Left cardiac atrium (tissue), 4 donors: ENCODE data around the gene HLA-B. TPM values are rescaled to one million over a fixed set of nuclear protein-coding genes. Genes with fewer than 3 reads are reported as not detected.

Source experiments
- ATAC-seq, 2 donors: fragments of 200-7000 bp; cut with Tn5 transposase; one replicate each; pipeline ENCODE4 v1.9.1; 2020; ENCODE audit warnings: mild to moderate bottlenecking in 2 of 2, moderate library complexity in 2 of 2
- DNase-seq: peaks from one replicate; pipeline ENCODE4 v3.0.0-alpha.2; 2020
- intact Hi-C, 2 donors: fragments of 100-400 bp; cut with DNase I; formaldehyde crosslinking; loops; one replicate each; pipeline versions ENCODE4 v1.14.1 to v1.15.1; 2022 to 2023
- total RNA-seq, 2 donors: library from RNA; stranded (reverse); fragmentation: NEBNext Ultra II Directional; extraction: Animal tissue kit (Norgen Biotek cat#: 25700); gene quantifications; one replicate each; pipeline ENCODE4 v1.2.1, GENCODE V29; 2021
- donor health status: DM: no; HTN: yes; CAD: no.
- donor health status: DM: no; HTN: yes; CAD: no; lungs with severe emphysema.
- donor health status: DM: yes; HTN: yes; CAD: no.
- donor health status: Dilated cardiomyopathy.

HLA-B gene
- total RNA-seq, 2 donors from 2014 or later, result 609 to 632 TPM

DNA sequence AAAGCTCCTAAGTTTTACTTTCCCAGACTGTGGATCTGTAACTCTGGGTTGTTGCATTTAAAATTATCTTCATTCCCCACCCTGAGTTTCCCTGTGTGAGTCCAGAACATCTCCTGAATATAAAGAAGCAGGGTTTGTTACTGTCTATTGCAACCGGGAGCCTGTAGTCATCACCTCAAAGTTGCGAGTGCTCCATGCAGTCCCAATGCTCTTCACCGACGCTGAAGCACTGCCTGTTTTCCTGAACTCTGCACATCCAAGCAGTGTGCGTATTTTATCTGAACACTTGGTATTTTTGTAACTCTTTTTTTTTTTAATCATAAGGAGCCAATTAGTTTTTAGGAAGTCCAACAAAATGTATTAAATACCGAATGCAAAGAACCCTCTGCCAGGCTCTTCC lies 907 bp upstream of the HLA-B start:
- DNase-seq (no peak), ATAC-seq (no peak)
- intact Hi-C loops, result no loop called here

DNA sequence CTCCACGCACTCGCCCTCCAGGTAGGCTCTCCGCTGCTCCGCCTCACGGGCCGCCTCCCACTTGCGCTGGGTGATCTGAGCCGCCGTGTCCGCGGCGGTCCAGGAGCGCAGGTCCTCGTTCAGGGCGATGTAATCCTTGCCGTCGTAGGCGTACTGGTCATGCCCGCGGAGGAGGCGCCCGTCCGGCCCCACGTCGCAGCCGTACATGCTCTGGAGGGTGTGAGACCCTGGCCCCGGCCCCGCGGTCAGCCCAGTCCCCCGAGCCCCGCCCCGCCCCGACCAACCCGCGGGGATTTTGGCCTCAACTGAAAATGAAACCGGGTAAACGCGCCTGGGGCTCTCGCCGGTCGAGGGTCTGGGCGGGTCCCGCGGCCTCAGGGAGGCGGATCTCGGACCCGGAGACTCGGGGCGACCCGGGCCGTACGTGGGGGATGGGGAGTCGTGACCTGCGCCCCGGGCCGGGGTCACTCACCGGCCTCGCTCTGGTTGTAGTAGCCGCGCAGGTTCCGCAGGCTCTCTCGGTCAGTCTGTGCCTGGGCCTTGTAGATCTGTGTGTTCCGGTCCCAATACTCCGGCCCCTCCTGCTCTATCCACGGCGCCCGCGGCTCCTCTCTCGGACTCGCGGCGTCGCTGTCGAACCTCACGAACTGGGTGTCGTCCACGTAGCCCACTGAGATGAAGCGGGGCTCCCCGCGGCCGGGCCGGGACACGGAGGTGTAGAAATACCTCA lies 598 bp downstream of the HLA-B start:
- intact Hi-C loops, result no loop called here
- ATAC-seq, result peak; percentile 62 to 64
- peak; percentile 52 for DNase-seq

DNA sequence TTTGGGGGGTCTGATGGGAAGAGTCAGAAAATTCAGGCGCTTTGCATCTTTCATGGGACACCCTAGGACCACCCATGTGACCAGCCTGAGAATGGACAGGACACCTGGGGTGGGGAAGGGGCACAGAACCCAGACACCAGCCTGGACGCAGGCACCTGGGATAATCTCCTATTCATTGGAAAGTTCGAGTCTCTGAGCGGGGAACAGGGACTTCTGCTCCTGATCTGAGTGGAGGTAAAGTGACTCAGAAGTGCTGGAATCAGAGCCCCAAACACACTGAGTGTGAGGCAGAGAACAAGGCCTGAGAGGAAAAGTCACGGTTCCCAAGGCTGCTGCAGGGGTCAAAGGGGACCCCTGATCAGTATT lies 1.4 kb downstream of the HLA-B start:
- DNase-seq (no peak), ATAC-seq (no peak)
- intact Hi-C loops, result no loop called here

DNA sequence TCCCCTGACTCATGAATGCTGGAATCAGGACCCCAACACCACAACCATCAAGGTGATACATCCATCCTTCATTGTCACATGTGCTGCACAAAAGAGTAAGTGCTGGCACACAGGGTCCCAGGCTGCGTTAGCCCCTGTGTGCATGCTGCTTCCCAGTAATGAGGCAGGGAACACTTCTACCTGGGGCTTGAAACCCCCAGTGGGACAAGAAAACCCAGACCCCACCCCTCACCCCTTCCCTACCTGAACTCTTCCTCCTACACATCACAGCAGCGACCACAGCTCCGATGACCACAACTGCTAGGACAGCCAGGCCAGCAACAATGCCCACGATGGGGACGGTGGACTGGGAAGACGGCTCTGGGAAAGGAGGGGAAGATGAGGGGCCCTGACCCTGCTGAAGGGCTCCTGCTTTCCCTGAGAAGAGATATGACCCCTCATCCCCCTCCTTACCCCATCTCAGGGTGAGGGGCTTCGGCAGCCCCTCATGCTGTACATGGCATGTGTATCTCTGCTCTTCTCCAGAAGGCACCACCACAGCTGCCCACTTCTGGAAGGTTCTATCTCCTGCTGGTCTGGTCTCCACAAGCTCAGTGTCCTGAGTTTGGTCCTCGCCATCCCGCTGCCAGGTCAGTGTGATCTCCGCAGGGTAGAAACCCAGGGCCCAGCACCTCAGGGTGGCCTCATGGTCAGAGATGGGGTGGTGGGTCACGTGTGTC lies 2.0 kb downstream of the HLA-B start:
- intact Hi-C loops, result loop anchor here (5.0 kb wide), 2 partner anchors 78 to 88 kb away; no protein-coding TSS in a partner anchor
- no peak for DNase-seq
- ATAC-seq, result no peak

DNA sequence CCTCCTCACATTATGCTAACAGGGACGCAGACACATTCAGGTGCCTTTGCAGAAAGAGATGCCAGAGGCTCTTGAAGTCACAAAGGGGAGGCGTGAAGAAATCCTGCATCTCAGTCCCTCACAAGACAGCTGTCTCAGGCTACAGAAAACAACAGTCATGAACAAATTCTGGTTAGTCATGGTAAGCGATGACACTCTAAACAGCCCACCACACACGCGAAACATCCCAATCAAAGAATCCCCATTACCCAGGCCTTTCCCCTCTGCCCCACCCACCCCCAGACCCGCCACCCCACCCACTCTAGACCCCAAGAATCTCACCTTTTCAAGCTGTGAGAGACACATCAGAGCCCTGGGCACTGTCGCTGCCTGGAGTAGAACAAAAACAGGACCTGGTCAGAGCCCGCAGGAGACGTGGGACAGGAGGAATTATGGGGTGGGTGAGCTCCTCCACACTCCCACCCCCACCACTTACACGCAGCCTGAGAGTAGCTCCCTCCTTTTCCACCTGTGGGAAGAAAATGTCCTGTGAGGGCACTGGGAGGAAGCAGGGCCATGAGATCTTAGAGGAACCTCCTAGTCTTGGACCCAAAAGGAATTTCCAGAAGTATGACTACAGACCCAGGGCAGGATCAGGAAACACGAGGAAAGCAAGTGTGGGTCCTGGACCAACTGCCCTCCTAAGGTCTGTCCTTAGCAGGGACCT lies 2.7 kb downstream of the HLA-B start:
- DNase-seq (no peak), ATAC-seq (no peak)
- intact Hi-C loops, result loop anchor here (5.0 kb wide), 2 partner anchors 77 to 87 kb away; no protein-coding TSS in a partner anchor

DNA sequence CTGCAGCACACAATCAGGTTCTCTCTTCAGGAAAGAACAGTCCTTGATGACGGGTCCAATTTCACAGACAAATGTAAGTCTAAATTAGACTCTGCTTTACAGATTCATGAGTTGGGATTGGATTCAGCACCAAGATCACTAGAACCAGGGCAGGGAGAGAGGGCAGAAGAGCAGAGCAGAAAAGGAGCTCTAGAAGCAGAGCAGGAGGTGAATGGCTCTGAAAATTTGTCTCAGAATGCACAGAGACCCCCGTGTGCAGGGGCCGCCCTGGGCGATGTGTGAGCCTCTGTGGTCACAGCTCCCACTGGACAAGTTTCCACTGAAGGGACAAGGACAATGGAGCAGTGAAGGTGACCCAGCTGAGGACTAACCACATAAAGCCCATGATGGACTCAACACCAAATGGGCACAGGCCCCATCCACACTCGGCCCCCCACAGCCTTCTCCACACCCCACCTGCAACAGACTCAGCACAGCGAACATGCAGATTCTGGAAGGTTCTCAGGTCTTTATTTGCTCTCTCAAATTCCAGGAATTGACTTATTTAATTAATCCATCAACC lies 3.5 kb downstream of the HLA-B start:
- intact Hi-C loops, result loop anchor here (5.0 kb wide), 2 partner anchors 76 to 86 kb away; no protein-coding TSS in a partner anchor
- no peak for DNase-seq
- no peak for ATAC-seq

DNA sequence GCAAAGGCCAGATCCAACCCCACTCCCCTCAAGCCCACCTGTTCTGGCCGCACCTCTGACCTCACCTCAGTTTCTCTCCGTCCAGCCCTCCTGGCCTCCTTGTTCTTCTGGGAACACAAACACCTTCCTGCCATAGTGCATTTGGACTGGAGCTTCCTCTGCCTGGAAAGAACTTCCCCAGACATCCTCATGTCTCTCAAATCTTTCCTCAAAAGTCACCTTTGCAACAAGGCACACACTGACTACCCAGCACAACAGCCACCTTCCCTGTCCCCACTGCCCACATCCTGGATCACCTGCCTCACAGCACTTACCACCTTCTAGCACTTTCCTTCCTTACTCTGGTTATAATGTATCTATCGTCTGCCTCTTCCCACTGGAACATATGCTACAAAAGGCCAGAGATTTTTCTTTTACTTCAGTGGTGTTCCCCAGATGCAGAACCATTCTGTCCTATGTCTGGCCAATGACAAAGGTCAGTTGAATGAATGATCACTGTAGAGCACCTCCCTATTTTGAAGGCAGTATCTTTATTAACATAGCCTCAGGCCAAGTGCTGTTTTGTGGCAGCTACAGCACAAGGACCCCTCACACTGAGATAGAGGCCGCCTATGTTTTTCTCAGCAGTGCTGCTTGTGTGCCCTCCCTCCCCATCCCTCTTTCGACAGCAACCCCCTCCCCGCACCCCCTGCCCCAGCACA lies 4.1 kb downstream of the HLA-B start:
- DNase-seq, result no peak
- no peak for ATAC-seq
- intact Hi-C loops, result loop anchor here (5.0 kb wide), 2 partner anchors 76 to 86 kb away; no protein-coding TSS in a partner anchor

DNA sequence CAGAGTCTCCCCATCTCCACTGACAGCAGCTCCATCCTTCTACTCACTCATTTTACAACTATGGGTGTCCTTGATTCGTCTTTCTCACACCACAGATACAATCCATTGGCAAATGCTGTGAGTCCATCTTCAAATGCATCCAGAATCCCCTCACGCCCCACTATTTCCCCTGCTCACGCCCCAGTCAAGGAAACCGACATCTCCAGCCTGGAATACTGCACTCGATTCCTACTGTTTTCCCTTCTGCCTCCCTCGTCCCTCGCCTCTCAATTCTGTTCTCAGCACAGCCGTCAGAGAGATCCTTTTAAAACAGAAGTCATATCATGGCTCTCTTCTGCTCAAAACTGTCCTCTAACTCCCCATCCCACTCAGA lies 4.7 kb downstream of the HLA-B start:
- ATAC-seq, result no peak
- DNase-seq, result no peak
- intact Hi-C loops, result loop anchor here (5.0 kb wide), 2 partner anchors 75 to 85 kb away; no protein-coding TSS in a partner anchor

DNA sequence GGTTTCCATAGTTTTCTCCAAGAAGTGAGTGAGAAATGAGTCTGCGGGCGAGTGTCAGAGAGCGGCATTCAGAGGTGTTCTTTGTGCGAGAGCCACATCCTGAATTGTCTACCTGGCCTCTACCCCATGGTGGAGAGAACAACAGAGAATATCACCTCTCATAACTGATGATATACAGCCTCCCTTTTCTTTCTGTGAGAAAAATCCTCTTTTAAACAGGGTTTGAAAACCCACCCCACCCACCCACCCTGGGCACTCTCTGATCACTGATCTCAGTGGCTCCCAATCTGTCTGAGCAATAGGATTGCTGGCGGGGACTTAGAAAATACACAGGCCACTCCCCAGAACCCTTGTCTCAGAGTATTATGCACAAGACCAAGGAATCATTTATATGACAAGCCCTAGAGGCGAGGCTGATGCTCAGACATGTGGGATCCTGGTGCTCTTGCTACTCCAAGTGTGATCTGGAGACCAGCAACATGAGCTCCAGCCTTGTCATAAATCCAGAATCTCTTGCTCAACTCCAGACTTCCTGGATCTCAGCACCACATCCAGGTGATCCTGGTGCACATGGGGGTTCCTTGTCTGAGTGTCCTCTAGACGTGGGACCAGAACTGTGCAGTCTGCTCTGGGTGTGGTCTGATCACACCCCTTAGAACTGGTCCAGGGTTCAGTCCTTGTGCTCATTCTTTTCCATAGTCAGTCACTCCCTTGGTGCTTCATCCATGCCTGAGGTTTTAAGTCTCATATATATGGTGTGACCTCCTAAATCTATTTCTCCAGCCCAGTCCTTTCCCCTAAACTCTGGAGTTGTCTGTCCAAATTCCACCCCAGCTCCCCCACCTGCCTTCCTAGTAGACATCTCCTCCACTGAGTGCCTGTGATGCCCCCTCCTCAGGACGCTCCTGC lies 5.3 kb downstream of the HLA-B start:
- no peak for DNase-seq
- ATAC-seq, result no peak
- intact Hi-C loops, result loop anchor here (5.0 kb wide), 2 partner anchors 74 to 84 kb away; no protein-coding TSS in a partner anchor

DNA sequence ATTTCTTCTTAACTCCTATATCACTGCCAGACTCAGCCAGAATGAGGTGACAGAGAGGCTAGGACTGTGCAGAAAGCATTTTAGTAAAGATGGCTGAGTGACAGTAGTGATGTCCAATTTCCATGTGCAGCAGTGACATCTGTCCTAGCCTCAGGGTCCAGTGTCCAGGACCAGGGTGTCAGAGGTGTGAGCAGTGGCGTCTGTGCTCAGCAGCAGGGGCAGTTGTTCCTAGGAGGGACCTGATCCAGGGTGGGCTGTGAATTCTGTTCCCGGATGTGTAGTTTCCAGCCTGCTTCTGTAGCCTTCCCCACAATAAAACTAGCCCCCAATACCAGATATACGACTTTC lies 6.0 kb downstream of the HLA-B start:
- DNase-seq (no peak), ATAC-seq (peak in 1 of 2 donors; percentile 4)
- intact Hi-C loops, result loop anchor here (5.0 kb wide), 2 partner anchors 74 to 84 kb away; no protein-coding TSS in a partner anchor

DNA sequence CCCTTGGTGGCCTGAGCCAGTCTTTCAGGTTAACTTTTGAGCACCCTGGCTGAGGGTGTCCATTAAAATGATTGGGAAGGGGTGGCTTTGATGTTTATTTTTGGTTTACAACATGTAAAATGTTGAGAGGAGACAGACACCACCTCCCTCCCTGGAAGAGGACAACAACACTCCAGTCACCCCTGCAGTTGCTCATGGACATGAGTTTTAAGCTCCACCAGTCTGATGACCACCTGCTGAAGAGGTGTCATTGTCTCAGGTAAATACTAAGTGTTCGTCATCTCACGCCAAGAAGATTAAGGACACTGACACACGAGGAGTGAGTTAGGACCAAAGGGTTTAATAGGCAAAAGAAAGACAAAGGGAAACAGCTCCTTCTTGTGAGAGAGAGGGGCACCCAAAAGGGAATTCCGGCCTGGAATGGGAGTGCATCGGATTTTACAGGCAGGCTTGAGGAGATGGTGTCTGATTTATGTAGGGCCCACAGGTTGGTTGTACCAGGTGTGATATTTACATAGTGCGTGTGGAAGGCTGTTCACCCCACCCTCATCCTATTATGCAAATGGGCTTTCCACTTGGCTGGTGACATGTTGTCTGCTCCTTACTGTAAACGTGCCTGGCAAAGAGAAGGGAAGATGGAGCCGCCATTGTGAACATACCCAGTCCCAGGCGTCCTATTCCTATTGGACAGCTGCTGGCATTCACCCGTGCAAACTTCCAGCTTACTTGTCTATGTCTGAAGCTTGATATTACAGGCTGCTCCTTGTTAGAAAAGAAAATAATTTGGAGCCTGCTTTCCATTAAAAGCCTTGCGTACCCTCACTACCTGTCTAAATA lies 6.6 kb downstream of the HLA-B start:
- intact Hi-C loops, result loop anchor here (5.0 kb wide), 2 partner anchors 73 to 83 kb away; no protein-coding TSS in a partner anchor
- ATAC-seq, result peak in 1 of 2 donors; percentile 4
- DNase-seq, result no peak

DNA sequence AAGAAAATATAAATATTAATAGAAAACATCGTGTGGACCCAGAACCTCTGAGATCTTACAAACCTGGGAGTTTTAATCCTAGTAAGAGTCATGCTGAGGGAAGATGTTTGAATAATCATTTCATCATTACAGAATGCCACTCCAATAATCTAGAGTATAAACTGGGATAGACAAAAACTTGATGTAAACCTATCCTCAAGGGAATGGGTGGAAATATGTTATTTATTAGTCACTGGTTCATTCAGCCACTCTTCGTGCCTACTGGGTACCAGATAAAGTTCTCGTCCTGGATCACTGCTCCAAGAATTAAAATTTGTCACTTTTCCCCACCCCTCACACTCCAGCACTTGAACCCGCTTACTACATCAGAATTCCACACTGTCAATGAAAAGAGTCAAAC lies 7.7 kb downstream of the HLA-B start:
- ATAC-seq (no peak), DNase-seq (no peak)
- intact Hi-C loops, result no loop called here

DNA sequence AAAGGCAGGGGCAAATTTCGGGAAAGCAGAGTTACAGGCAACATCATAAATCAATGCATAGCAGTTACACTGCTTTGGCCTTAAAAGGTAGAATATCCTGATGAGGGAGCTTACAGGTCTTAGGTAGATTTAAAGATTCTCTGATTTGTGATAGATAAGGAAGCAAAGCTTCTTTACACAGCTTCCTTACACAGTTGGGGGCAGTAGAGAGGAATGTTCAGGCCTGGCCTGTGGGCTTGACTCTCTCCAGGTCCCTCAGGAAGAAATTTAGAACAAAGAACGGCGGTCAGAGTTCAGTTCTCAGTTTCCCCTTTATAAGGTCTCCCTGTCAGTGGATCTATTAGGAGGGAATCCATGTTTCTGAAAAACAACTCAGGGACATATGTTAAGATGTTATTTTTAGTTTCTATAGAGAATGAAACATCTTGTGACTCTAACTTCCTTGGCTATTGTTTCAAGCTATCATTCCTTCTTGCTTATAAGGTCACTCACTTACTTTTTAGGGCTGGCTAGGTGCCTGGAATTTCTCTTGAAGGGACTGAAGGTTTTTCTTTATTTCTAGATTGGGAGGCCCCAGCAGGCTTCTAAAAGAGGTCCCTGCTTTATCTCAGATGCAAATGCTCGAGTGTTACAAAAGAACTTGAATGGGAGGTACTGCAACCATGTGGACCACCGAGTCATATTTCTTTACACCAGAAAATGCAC lies 11.8 kb downstream of the HLA-B start:
- ATAC-seq, result no peak
- DNase-seq, result no peak
- intact Hi-C loops, result no loop called here

DNA sequence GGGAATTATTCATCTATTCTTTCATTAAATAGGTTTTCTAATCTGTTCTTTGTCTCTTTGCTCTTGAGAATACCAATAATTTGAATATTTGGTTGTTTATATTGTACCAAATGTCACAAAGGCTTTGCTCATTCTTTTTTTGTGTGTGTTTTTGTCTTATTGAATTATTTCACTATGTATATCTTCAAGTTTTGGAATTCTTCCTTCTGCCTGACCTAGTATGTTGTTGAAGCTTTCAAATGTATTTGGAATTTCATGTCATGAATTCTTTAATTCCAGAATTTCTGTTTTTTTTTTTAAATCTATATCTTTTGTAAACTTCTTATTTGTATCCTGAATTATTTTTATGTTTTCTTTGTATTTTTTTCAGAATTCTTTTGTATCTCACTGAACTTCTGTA lies 16.8 kb downstream of the HLA-B start:
- DNase-seq, result no peak
- intact Hi-C loops, result no loop called here
- no peak for ATAC-seq

DNA sequence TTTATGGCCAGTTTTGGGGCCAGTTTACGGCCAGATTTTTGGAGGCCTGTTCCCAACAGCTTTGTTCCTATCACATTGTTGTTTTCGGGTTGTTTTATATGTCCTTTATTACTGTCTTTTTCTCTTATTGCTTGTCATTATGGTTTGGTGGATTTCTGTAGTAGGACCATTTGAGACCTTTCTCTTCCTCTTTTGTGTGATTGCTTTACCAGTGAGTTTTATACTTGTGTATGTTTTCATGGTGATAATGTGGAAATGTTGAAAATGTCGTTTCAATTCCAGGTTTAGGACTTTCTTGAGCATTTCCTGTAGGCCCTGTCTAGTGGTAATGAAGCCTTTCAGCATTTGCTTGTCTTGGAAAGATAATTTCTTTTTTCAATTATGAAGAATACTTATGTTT lies 17.8 kb downstream of the HLA-B start:
- ATAC-seq, result no peak
- no peak for DNase-seq
- intact Hi-C loops, result no loop called here

DNA sequence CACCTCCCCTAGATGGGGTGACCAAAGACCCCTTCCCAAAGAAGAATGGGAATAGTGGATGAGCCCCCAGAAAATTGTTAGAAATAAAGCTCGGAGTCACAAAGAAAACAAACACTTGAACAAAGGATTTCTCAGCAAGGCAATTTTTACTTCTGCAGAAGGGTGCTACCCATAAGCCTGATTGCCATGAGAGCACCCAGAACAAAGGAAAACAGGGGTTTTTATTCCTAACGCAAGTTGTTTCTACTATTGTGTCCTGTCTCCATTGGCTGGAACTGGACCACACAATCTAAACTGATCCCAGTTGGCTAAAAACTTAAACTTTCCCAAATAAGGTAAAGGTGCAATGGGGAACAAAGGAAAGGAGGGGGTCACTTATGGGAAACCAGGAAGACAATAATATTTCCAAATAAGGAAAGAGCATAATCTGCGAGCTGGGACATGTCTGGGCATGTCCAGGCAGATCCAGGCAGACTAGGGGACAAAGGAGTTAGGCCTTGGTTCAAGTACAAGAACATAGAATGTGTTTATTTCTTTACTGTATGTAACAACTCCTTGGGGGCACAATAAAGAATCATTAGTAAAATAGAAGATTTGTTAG lies 20.0 kb downstream of the HLA-B start:
- intact Hi-C loops, result no loop called here
- no peak for ATAC-seq
- DNase-seq, result no peak
